Endothelial cell of coronary artery (primary cell): ENCODE measurements around the gene ARL6IP1. TPM values are rescaled to one million over a fixed set of nuclear protein-coding genes. Genes with fewer than 3 reads are reported as not detected.

Experiments
- total RNA-seq: library from RNA; depleted of rRNA; stranded (reverse); fragments of >200 nt; gene quantifications from 2 replicates; pipeline ENCODE4 v1.2.3, GENCODE V29; 2014

ARL6IP1 gene
- 323 and 502 TPM in 2 replicates for total RNA-seq

GRCh38 chr16:18801145-18801972, at the start of gene ARL6IP1:
Gene ARL6IP1, minus strand, starts transcription at chr16:18801549. Its CDS starts 83 bp downstream, at chr16:18801466.

GRCh38 chr16:18789850-18790706, 11.3 kb downstream of the ARL6IP1 start, which contains the start of gene RPS15A:
Gene RPS15A, minus strand, starts transcription at chr16:18790334. Its CDS starts 1,221 bp downstream, at chr16:18789113.

Other genes starting within 250 kb of the ARL6IP1 start
- 92.3 and 202 TPM in 2 replicates for gene NOMO2, start 239.5 kb downstream of the ARL6IP1 start, total RNA-seq
- 2,040 and 2,241 TPM in 2 replicates for gene RPS15A, start 11.2 kb downstream of the ARL6IP1 start, total RNA-seq
- 50.1 and 69.7 TPM in 2 replicates for gene SMG1, start 124.9 kb upstream of the ARL6IP1 start, total RNA-seq
- gene TMC7, start 182.4 kb upstream of the ARL6IP1 start, total RNA-seq, result 3.7 and 4.0 TPM in 2 replicates